ENCODE measurements around the gene C2CD5.

C2CD5 gene

DNA sequence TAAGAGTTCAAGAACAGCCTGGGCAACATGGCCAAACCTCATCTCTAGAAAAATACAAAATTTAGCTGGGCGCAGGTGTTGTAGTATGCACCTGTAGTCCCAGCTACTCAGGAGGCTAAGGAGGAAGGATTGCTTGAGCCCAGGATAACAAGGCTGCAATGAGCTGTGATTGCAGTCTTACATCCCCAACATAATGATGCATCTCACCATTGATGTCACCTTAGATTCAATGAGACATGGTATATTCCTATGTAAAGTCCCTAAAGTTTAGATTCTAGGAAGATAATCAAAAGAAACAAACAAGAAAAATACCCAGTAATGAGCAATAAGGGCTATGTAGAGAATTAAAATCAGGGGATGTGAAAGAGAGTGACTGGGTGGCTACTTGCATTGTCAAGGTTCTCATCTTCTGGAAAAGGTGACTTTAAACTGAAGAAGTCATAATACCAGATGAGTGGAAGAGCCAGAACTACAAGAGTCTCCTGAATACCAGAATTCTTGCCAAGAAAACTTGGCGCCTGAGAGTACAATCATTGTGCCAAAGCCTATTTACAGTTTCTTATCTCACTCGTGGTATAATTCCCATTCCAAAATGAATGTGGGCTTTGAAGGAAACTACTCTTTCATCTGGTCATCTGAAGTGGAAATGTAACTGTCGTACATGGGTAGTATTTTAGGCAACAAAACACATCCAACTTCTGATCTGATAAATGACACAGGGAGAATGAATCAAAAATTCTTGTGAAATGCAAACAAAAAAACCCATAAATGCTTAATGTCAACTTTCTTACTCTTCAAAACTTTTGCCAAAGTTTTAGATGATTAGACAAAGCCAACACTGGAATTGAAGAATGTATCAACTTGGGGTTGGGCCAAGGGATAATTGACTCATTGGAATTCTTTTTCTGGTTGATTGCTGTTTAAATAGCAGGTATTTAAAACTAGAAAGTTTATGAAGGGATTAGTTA is 128.7 kb downstream of the C2CD5 start:
- DNase-seq (ENCODE audit: low spot score), result no peak

DNA sequence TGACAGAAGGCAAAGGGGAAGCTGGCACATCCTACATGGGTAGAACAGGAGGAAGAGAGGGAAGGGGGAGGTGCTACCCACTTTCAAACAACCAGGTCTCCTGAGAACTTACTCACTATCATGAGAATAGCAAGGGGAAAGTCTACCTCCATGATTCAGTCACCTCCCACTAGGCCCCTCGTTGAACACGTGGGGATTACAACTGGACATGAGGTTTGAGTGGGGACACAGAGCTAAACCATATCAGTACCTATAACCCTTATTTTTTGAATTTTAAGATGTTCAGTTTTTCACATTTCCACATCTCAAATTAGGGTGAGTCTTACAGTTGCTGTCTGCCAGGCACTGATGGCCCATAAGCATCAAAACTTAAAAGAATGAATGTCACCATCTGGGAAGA is 129.6 kb downstream of the C2CD5 start:
- DNase-seq (ENCODE audit: low spot score), result no peak

DNA sequence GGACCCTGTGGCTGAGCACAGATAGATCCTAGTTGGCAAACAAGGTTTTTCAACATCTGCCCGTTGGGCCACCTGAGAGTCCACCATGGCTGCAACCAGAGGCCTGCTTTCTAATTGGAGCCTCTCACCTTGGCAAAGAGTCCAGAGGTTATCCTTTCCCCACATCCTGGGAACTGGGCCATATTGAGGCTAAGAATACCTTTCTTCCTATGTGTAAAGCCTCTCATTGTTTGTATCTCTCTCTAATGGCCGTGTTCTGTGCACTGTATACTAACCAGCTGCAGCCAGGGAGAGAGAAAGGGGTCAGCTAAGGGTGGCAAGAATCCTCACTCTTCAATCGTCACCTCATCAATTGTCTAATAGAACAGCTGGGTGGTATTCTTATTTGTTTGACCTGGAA is 130.8 kb downstream of the C2CD5 start:
- DNase-seq (ENCODE audit: low spot score), result no peak

DNA sequence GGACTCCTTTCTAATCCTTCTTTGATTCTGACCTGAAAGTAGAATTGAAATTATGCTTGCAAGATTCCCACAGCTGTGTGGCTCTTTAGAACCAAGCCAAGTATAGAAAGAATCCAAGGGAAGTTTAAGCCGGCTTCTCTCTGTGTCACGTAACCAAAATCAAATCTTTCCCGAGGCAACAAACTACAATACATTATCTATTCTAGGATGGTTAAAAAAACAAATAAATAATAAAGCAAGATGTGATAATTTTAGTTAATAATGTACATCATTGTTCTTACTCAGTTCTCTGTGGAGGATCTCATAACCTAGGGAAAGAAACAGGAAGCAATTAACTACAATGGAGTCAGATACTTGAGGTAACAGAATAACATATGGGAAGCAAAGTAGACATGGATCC is 131.8 kb downstream of the C2CD5 start:
- DNase-seq (ENCODE audit: low spot score), result no peak

DNA sequence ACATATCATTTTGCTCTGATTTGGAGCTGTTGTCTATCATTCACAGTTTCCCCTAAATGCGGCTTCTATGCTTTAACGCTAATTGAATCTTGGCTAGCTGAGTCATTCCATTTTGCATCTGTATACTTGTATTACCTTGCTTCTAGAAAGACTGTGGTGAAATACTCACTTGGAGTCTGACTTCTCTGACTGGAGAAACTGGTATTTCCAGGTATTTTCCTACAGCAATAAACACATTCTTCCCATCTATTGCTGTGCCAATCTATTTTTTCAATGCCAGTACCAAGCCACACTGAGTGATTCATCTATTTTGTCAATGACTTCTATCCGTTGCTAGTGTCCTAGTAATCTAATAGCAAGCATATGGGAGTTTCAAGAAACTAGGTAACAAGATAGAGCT is 133.9 kb downstream of the C2CD5 start:
- DNase-seq (ENCODE audit: low spot score), result no peak

DNA sequence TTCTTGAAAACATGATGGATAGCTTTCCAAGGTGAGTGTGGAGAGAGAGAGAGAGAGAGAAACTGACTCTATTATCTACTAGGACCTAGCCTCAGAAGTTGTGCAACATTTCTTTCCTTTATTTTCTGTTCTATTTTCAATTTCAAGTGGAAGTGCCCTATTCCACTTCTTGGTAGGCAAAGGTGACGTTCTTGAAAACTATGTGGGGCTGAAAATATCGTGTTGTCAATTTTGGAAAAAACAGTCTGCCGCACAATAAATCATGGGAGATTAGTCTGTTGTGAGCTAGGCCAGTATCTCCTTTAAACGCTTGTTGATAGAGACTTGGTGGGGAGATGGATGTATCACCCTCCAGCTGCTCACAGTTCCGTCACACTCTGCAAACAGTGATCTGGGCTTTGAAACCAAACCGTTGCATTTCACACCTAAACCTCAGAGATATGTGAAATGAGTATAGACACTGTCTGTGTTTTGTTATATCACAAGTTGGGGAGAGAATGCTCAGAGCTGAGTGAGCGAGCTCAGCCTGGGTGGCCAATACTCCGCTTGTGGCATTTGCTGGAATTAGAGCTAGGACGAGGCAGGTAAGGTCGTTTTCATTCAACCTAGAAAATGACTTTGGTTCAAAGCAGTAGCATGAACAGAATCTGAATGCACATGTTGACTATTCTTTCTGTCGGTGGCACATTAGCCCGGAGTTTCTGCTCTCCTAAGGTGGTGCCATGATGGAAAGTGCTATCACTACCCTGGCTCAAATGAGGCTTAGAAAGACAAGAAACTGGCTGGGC is 134.8 kb downstream of the C2CD5 start:
- no peak for DNase-seq (ENCODE audit: low spot score)

DNA sequence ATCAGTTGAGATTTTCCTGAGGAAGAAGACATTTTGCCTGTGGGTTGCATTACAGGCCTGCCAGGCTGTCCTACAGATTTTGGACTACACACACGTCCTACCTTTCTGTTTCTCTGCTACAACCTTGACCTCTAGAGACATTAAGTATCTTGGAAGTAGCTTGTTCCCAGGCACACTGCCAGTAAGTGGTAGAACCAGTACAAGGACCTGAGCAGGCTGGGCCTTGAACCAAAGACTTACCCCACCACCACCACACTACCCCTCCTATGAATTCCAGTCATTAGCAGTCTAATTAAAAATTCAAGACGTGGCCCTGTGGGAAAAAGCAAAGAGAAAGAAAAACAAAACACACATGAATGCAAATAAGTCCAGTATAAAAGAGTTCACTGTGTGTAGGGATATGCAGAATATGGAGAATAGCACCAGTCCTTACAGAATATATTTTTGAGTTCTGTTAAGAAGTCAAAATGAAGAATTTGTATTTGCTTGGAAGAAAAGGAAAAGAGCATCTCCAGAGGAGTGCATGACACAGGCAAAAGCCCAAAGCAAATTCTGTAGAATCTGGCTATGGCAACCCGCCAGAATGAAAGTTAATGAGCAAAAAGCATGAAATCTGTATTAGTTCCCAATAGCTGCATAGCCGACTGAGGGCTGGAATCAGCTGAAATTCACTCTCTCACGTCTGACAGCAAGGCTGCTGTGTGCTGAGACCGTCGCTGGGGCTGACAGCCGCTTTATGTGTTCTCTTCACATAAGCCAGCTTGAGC is 135.5 kb downstream of the C2CD5 start:
- DNase-seq (ENCODE audit: low spot score), result no peak

DNA sequence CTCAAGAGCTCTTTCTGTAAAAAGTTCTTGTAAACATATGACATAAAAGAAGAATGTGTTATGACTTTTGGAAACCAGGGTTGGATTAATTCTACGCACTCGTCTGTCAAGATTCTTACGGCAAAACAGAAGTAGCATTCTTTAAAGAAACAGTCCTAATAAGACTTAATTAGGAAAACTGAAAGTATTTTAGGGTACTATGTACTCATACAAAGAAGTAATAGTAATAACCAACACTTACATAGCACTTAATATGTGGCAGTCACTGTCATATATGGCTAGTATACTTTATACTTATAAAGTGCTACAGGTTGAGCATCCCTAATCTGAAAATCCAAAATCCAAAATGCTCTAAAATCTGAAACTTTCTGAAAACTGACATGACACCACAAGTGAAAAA is 136.9 kb downstream of the C2CD5 start:
- no peak for DNase-seq (ENCODE audit: low spot score)

DNA sequence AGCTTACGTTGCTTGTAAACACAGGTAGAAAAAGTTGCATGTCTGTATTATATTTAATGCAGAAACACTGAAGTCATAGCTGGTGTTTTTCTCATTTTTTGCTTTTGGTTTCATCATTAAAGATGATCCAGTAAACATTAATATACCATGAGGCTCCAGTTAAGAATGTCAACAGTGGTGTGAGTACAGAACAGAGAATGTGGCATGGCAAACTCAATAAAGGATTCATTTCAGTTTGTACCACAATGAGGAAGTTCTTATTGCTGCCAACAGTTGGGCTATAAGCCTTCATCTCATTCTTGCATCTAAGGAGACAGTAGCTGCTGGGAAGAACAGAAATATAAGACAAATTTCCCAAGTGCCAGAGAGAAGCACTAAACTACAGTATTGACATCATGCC is 137.7 kb downstream of the C2CD5 start:
- no peak for DNase-seq (ENCODE audit: low spot score)

DNA sequence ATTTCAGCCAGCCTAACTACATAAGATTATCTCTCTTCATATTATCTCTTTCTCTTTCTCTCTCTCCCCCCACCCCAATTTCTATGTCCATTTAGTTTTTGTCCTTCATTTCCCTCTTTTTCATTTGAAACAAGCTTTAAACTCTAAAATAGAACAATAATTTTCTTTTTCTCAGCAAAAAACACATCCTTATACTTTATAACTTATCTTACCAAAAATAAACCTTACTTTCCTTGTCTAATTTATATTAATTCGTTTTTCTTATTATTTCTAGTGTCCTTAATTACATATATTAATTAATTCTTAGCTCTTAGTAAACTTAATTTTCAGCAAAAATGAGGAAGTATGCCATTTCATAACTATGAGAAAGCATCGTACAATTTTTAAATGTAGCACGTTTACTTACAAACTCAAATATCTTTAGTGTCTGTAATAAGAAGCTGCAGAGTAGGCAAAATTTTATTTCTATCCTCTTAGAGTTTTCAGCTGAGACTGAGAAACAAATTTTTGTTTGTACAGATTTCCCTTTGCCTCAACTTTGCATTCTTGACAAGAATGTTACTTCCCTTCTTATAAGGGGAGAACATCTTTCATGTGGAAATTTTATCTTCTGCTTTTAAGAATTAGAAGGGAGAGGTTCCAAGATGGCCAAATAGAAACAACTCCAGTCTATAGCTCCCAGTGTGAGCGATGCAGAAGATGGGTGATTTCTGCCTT is 144.7 kb downstream of the C2CD5 start:
- DNase-seq (ENCODE audit: low spot score), result no peak
